ENCODE data around the gene EGLN2. TPM values are rescaled to one million over a fixed set of nuclear protein-coding genes. Genes with fewer than 3 reads are reported as not detected.
A peak's percentile ranks its signal among the peaks of the same experiment; 100 is the strongest.

Gene EGLN2
- total and polyA plus RNA-seq, 10 of the 15 experiments (the other 5 are each of a cell fraction or from before 2014, with no cell fraction given) = 8.6 to 93.0 (median 66.8) TPM

GRCh38 chr19:40750058-40750873 lies 48.7 kb upstream of the EGLN2 start, which contains the start of gene ACTMAP (continued):
- TF ChIP-seq FOXK2 (IDR thresholded peaks at IDR 0.05) (peak; percentile 56), ZNF217 (IDR thresholded peaks at IDR 0.05) (no peak; the same call in 1 of the 2 replicates), TCF7 (IDR thresholded peaks at IDR 0.05; ENCODE audit: borderline replicate concordance) (no peak), KAT2A (conservative IDR thresholded peaks at IDR 0.05; ENCODE audit: control insufficient read depth, low read depth, low read length) (no peak), RAD51 (IDR thresholded peaks at IDR 0.05) (peak; percentile 100), SRF (IDR thresholded peaks at IDR 0.05; ENCODE audit: low read depth in 2 of 2, low read length in 2 of 2) (0 out of 4 replicates have a peak, but pooled peaks of 1 of the 2 experiments have one; percentile 40), HDAC6 (IDR thresholded peaks at IDR 0.05; ENCODE audit: unreplicated experiment) (no peak), SPI1 (IDR thresholded peaks at IDR 0.05; ENCODE audit: borderline replicate concordance, insufficient read depth, low read depth, low read length) (no peak), RCOR1 (conservative IDR thresholded peaks at IDR 0.05; ENCODE audit: low read depth, low read length) (no peak), TCF12 (IDR thresholded peaks at IDR 0.05; ENCODE audit: low read depth, low read length) (0 out of 2 replicates have a peak, but pooled peaks have one; percentile 40), ESRRA (IDR thresholded peaks at IDR 0.05; ENCODE audit: low read length) (peak; percentile 97), MAX (IDR thresholded peaks at IDR 0.05; ENCODE audit: low read depth, low read length) (peak; percentile 47; the same call in 1 of the 2 replicates)
- TF ChIP-seq, protein P1, sequence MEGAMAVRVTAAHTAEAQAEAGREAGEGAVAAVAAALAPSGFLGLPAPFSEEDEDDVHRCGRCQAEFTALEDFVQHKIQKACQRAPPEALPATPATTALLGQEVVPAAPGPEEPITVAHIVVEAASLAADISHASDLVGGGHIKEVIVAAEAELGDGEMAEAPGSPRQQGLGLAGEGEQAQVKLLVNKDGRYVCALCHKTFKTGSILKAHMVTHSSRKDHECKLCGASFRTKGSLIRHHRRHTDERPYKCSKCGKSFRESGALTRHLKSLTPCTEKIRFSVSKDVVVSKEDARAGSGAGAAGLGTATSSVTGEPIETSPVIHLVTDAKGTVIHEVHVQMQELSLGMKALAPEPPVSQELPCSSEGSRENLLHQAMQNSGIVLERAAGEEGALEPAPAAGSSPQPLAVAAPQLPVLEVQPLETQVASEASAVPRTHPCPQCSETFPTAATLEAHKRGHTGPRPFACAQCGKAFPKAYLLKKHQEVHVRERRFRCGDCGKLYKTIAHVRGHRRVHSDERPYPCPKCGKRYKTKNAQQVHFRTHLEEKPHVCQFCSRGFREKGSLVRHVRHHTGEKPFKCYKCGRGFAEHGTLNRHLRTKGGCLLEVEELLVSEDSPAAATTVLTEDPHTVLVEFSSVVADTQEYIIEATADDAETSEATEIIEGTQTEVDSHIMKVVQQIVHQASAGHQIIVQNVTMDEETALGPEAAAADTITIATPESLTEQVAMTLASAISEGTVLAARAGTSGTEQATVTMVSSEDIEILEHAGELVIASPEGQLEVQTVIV (IDR thresholded peaks at IDR 0.05; ENCODE audit: borderline replicate concordance, partially characterized antibody) = peak; percentile 46
- TF ChIP-seq, protein P2, sequence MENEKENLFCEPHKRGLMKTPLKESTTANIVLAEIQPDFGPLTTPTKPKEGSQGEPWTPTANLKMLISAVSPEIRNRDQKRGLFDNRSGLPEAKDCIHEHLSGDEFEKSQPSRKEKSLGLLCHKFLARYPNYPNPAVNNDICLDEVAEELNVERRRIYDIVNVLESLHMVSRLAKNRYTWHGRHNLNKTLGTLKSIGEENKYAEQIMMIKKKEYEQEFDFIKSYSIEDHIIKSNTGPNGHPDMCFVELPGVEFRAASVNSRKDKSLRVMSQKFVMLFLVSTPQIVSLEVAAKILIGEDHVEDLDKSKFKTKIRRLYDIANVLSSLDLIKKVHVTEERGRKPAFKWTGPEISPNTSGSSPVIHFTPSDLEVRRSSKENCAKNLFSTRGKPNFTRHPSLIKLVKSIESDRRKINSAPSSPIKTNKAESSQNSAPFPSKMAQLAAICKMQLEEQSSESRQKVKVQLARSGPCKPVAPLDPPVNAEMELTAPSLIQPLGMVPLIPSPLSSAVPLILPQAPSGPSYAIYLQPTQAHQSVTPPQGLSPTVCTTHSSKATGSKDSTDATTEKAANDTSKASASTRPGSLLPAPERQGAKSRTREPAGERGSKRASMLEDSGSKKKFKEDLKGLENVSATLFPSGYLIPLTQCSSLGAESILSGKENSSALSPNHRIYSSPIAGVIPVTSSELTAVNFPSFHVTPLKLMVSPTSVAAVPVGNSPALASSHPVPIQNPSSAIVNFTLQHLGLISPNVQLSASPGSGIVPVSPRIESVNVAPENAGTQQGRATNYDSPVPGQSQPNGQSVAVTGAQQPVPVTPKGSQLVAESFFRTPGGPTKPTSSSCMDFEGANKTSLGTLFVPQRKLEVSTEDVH (IDR thresholded peaks at IDR 0.05; ENCODE audit: low read depth, partially characterized antibody) = no peak
